ENCODE measurements around the gene MITF. TPM values are rescaled to one million over a fixed set of nuclear protein-coding genes. Genes with fewer than 3 reads are reported as not detected.

The MITF gene
- total RNA-seq, 1 donor from 2014 or later = 57.7 TPM

GRCh38 chr3:69927571-69927970, 188.3 kb downstream of the MITF start:
- no peaks in the 10 kb centered on the region for H3K9me3 ChIP-seq
- intact Hi-C loops (cut with DNase I) = no loop called here
- no peak for DNase-seq (ENCODE audit: extremely low spot score in 2 of 2)
- H3K36me3 ChIP-seq = no peaks in the 10 kb centered on the region
- peaks cover 22% of the 10 kb centered on the region for H3K4me1 ChIP-seq
- no peaks in the 10 kb centered on the region for H3K27me3 ChIP-seq
- H3K4me3 ChIP-seq = no peak overlapping the region
- no peak overlapping the region for H3K27ac ChIP-seq
- TF ChIP-seq POLR2A (IDR thresholded peaks at IDR 0.05) = no peak
- TF ChIP-seq POLR2AphosphoS5 (IDR thresholded peaks at IDR 0.05; ENCODE audit: insufficient read depth in 1 of 2, low read depth in 1 of 2) = no peak
- no peak for TF ChIP-seq CTCF (IDR thresholded peaks at IDR 0.05)

- H3K4me1 ChIP-seq = peaks cover 22% of the 10 kb centered on the region
- intact Hi-C loops (cut with DNase I) = no loop called here
- no peaks in the 10 kb centered on the region for H3K27me3 ChIP-seq
- no peak for DNase-seq (ENCODE audit: extremely low spot score in 2 of 2)
- TF ChIP-seq POLR2AphosphoS5 (IDR thresholded peaks at IDR 0.05; ENCODE audit: insufficient read depth in 1 of 2, low read depth in 1 of 2) = no peak
- TF ChIP-seq CTCF (IDR thresholded peaks at IDR 0.05) = no peak
- no peak for TF ChIP-seq POLR2A (IDR thresholded peaks at IDR 0.05)
- H3K4me3 ChIP-seq = no peak overlapping the region
- H3K36me3 ChIP-seq = no peaks in the 10 kb centered on the region
- no peaks in the 10 kb centered on the region for H3K9me3 ChIP-seq
- H3K27ac ChIP-seq = no peak overlapping the region
Measured at GRCh38 chr3:69929019-69929418, 189.8 kb downstream of the MITF start.

GRCh38 chr3:69930564-69930963, 191.3 kb downstream of the MITF start:
- H3K27me3 ChIP-seq = no peaks in the 10 kb centered on the region
- no peak overlapping the region for H3K4me3 ChIP-seq
- no peaks in the 10 kb centered on the region for H3K36me3 ChIP-seq
- DNase-seq (ENCODE audit: extremely low spot score in 2 of 2) = no peak
- H3K4me1 ChIP-seq = peaks cover 14% of the 10 kb centered on the region
- no peak overlapping the region for H3K27ac ChIP-seq
- TF ChIP-seq CTCF (IDR thresholded peaks at IDR 0.05) = no peak
- TF ChIP-seq POLR2AphosphoS5 (IDR thresholded peaks at IDR 0.05; ENCODE audit: insufficient read depth in 1 of 2, low read depth in 1 of 2) = no peak
- no peak for TF ChIP-seq POLR2A (IDR thresholded peaks at IDR 0.05)
- H3K9me3 ChIP-seq = no peaks in the 10 kb centered on the region
- intact Hi-C loops (cut with DNase I) = no loop called here

- H3K36me3 ChIP-seq = no peaks in the 10 kb centered on the region
- no peak overlapping the region for H3K27ac ChIP-seq
- no peaks in the 10 kb centered on the region for H3K9me3 ChIP-seq
- H3K4me3 ChIP-seq = no peak overlapping the region
- H3K27me3 ChIP-seq = no peaks in the 10 kb centered on the region
- no peak for DNase-seq (ENCODE audit: extremely low spot score in 2 of 2)
- intact Hi-C loops (cut with DNase I) = no loop called here
- TF ChIP-seq POLR2A (IDR thresholded peaks at IDR 0.05) (no peak), CTCF (IDR thresholded peaks at IDR 0.05) (no peak), POLR2AphosphoS5 (IDR thresholded peaks at IDR 0.05; ENCODE audit: insufficient read depth in 1 of 2, low read depth in 1 of 2) (no peak)
- peaks cover 13% of the 10 kb centered on the region for H3K4me1 ChIP-seq
Measured at GRCh38 chr3:69932087-69932486, 192.8 kb downstream of the MITF start.

- DNase-seq (ENCODE audit: extremely low spot score in 2 of 2) = no peak
- Histone ChIP-seq H3K27ac (no peak overlapping the region), H3K27me3 (no peaks in the 10 kb centered on the region), H3K4me3 (no peak overlapping the region), H3K4me1 (peaks cover 13% of the 10 kb centered on the region), H3K9me3 (no peaks in the 10 kb centered on the region), H3K36me3 (no peaks in the 10 kb centered on the region)
- TF ChIP-seq POLR2A (IDR thresholded peaks at IDR 0.05) (no peak), CTCF (IDR thresholded peaks at IDR 0.05) (no peak), POLR2AphosphoS5 (IDR thresholded peaks at IDR 0.05; ENCODE audit: insufficient read depth in 1 of 2, low read depth in 1 of 2) (no peak)
- intact Hi-C loops (cut with DNase I) = no loop called here
Measured at GRCh38 chr3:69932501-69932900, 193.2 kb downstream of the MITF start.
